OCI-LY7 (cell line): ENCODE data around the gene C17orf67.

Source experiments
- EZH2phosphoT487 ChIP-seq: fragments of 200-600 bp; sonication (generic); IDR thresholded peaks from 2 replicates; pipeline ENCODE4 v1.6.1; 2018; ENCODE audit warnings: low read depth, borderline replicate concordance, mild to moderate bottlenecking, mixed run types, antibody characterized with exemption, low read length, moderate library complexity, mixed read lengths
- TF ChIP-seq, protein P1 (sequence below): fragments of 200-600 bp; sonication (generic); conservative IDR thresholded peaks from 2 replicates; pipeline ENCODE4 v1.5.1; 2014; ENCODE audit warnings: mild to moderate bottlenecking, antibody characterized with exemption, low read length, moderate library complexity, mixed read lengths

DNA sequence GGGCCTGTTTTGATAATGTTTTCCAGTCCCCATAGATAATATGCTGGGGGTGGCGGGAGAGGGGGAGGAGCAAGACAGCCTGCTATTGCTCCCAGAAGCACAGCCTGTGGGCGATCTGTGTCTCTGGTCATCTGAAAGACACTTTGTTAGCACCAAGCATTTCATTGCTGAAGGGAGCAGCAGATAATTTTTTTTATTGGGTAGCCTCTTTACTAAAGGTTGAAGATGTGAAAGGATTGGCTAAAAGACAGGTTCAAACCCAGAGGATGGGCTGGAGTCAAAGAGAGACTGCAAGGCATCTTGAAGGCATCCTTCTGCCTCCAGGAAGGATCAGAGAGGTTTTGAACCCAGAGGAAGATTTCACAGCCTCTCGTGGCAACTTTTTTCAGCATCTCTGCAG, 60.6 kb downstream of the C17orf67 start:
- TF ChIP-seq EZH2phosphoT487 = no peak
- TF ChIP-seq, protein P1, sequence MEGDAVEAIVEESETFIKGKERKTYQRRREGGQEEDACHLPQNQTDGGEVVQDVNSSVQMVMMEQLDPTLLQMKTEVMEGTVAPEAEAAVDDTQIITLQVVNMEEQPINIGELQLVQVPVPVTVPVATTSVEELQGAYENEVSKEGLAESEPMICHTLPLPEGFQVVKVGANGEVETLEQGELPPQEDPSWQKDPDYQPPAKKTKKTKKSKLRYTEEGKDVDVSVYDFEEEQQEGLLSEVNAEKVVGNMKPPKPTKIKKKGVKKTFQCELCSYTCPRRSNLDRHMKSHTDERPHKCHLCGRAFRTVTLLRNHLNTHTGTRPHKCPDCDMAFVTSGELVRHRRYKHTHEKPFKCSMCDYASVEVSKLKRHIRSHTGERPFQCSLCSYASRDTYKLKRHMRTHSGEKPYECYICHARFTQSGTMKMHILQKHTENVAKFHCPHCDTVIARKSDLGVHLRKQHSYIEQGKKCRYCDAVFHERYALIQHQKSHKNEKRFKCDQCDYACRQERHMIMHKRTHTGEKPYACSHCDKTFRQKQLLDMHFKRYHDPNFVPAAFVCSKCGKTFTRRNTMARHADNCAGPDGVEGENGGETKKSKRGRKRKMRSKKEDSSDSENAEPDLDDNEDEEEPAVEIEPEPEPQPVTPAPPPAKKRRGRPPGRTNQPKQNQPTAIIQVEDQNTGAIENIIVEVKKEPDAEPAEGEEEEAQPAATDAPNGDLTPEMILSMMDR = no peak
